Gastroesophageal sphincter (tissue), 4 donors: Measurements from ENCODE around the gene TULP1. TPM values are rescaled to one million over a fixed set of nuclear protein-coding genes. Genes with fewer than 3 reads are reported as not detected.

ENCODE experiments used
- ATAC-seq: fragments of 150-250 bp; one replicate; pipeline ENCODE4 v1.9.1; 2016; ENCODE audit warnings: mild to moderate bottlenecking, moderate library complexity
- H3K27ac ChIP-seq, 4 donors: fragments of 200-600 bp; sonication (generic) in 3 of 4; 1 replicate in 3 of 4; 2 replicates in 1 of 4; pipeline ENCODE4 v1.5.1; 2016 to 2019
- H3K27me3 ChIP-seq: fragments of 200-600 bp; sonication (generic); one replicate; pipeline ENCODE4 v1.5.1; 2019
- H3K36me3 ChIP-seq, 2 donors: fragments of 200-600 bp; sonication (generic); one replicate each; pipeline ENCODE4 v1.5.1; 2019; ENCODE audit warnings: control low read depth in 1 of 2
- H3K4me1 ChIP-seq, 3 donors: fragments of 200-600 bp; sonication (generic); 1 replicate in 2 of 3; 2 replicates in 1 of 3; pipeline ENCODE4 v1.5.1; 2016 to 2019; ENCODE audit warnings: control low read depth in 2 of 3
- H3K4me3 ChIP-seq, 2 donors: fragments of 200-600 bp; sonication (generic); one replicate each; pipeline ENCODE4 v1.5.1; 2019; ENCODE audit warnings: mild to moderate bottlenecking in 1 of 2, moderate library complexity in 1 of 2
- H3K9me3 ChIP-seq, 3 donors: fragments of 200-600 bp; sonication (generic); one replicate each; pipeline ENCODE4 v1.5.1; 2017 to 2019; ENCODE audit warnings: control low read depth in 2 of 3
- CTCF ChIP-seq, 4 experiments: fragments of 200-600 bp in 2 of 4; fragments of 450-650 bp in 2 of 4; sonication (generic) in 1 of 4; IDR thresholded peaks; one replicate each; pipeline ENCODE4 v1.5.1; 2017 to 2019; ENCODE audit warnings: antibody characterized with exemption in 4 of 4, mild to moderate bottlenecking in 2 of 4, moderate library complexity in 2 of 4
- EP300 ChIP-seq: sonication (generic); formaldehyde crosslinking; IDR thresholded peaks from one replicate; pipeline ENCODE4 v1.6.1; 2017; ENCODE audit warnings: antibody characterized with exemption, mild to moderate bottlenecking
- POLR2A ChIP-seq, 2 donors: fragments of 450-650 bp; IDR thresholded peaks; one replicate each; pipeline ENCODE4 v1.6.1; 2017; ENCODE audit warnings: antibody characterized with exemption in 2 of 2, mild to moderate bottlenecking in 2 of 2, moderate library complexity in 1 of 2
- POLR2AphosphoS5 ChIP-seq: sonication (generic); formaldehyde crosslinking; IDR thresholded peaks from one replicate; pipeline ENCODE4 v1.6.1; 2017; ENCODE audit warnings: antibody characterized with exemption
- WGBS, 2 donors: methylation state at CpG; one replicate each; pipeline ENCODE4 v1.1.5; 2018; ENCODE audit warnings: low coverage in 1 of 2; 5-methylcytosine and 5-hydroxymethylcytosine counted together
- total RNA-seq, 4 donors: library from RNA; depleted of rRNA; stranded (reverse); fragments of >200 nt; gene quantifications; one replicate each; pipeline ENCODE4 v1.1.0, GENCODE V29; 2016

Gene TULP1
- total RNA-seq, 4 donors from 2014 or later = 0.89 TPM; not detected in 3

GRCh38 chr6:35476004-35476403, 36.7 kb downstream of the TULP1 start:
- whole genome bisulfite sequencing, 2 donors = 81% methylated on average over 6 of the region's 14 CpGs; no CpG with 5 or more reads in 1 of the 2 donors
- H3K4me1 ChIP-seq = peaks cover 0 to 45% (median 0%) of the 10 kb centered on the region in 3 donors
- H3K27me3 ChIP-seq = no peaks in the 10 kb centered on the region
- ATAC-seq = no peak
- peaks cover 0 to 99% of the 10 kb centered on the region in 2 donors for H3K36me3 ChIP-seq
- no peak overlapping the region for H3K4me3 ChIP-seq
- H3K27ac ChIP-seq = no peak overlapping the region
- H3K9me3 ChIP-seq = no peaks in the 10 kb centered on the region
- no peak for TF ChIP-seq POLR2AphosphoS5
- TF ChIP-seq POLR2A (IDR thresholded peaks at IDR 0.05) = no peak
- no peak for TF ChIP-seq EP300
- TF ChIP-seq CTCF (IDR thresholded peaks at IDR 0.05) = no peak

GRCh38 chr6:35475573-35475972, 37.1 kb downstream of the TULP1 start:
- TF ChIP-seq POLR2AphosphoS5 (no peak), EP300 (no peak), CTCF (IDR thresholded peaks at IDR 0.05) (no peak), POLR2A (IDR thresholded peaks at IDR 0.05) (no peak)
- Histone ChIP-seq H3K9me3 (no peaks in the 10 kb centered on the region), H3K27ac (peak overlapping the region in 2 of 4 donors; percentile 18 to 34), H3K36me3 (peaks cover 0 to 100% of the 10 kb centered on the region in 2 donors), H3K4me3 (no peak overlapping the region), H3K4me1 (peaks cover 0 to 45% (median 0%) of the 10 kb centered on the region in 3 donors), H3K27me3 (no peaks in the 10 kb centered on the region)
- ATAC-seq = no peak
- WGBS, 2 donors = no CpG with 5 or more reads among the region's 4 CpGs

GRCh38 chr6:35474942-35475570, 37.6 kb downstream of the TULP1 start:
- ATAC-seq = no peak
- H3K36me3 ChIP-seq = peaks cover 0 to 100% of the 10 kb centered on the region in 2 donors
- H3K27ac ChIP-seq = peak overlapping the region in 2 of 4 donors; percentile 18 to 34
- H3K4me3 ChIP-seq = no peak overlapping the region
- 63% methylated on average over 7 of the region's 20 CpGs; no CpG with 5 or more reads in 1 of the 2 donors for WGBS, 2 donors
- no peaks in the 10 kb centered on the region for H3K9me3 ChIP-seq
- H3K27me3 ChIP-seq = no peaks in the 10 kb centered on the region
- TF ChIP-seq POLR2AphosphoS5 = no peak
- no peak for TF ChIP-seq POLR2A (IDR thresholded peaks at IDR 0.05)
- no peak for TF ChIP-seq CTCF (IDR thresholded peaks at IDR 0.05)
- TF ChIP-seq EP300 = no peak
- peaks cover 0 to 49% (median 0%) of the 10 kb centered on the region in 3 donors for H3K4me1 ChIP-seq

GRCh38 chr6:35474131-35474941, 38.4 kb downstream of the TULP1 start:
- Histone ChIP-seq H3K9me3 (no peaks in the 10 kb centered on the region), H3K4me1 (peaks cover 0 to 56% (median 0%) of the 10 kb centered on the region in 3 donors), H3K27ac (peak overlapping the region in 3 of 4 donors; percentile 8 to 34 (median 33)), H3K27me3 (no peaks in the 10 kb centered on the region), H3K36me3 (peaks cover 0 to 98% of the 10 kb centered on the region in 2 donors), H3K4me3 (no peak overlapping the region)
- ATAC-seq = no peak
- WGBS, 2 donors = no CpG with 5 or more reads among the region's 14 CpGs
- TF ChIP-seq POLR2A (IDR thresholded peaks at IDR 0.05) = no peak
- TF ChIP-seq EP300 = no peak
- no peak for TF ChIP-seq CTCF (IDR thresholded peaks at IDR 0.05)
- peak; percentile 54 for TF ChIP-seq POLR2AphosphoS5

GRCh38 chr6:35473850-35474130, 38.9 kb downstream of the TULP1 start:
- H3K4me3 ChIP-seq = no peak overlapping the region
- no peak for TF ChIP-seq EP300
- TF ChIP-seq POLR2AphosphoS5 = no peak
- TF ChIP-seq CTCF (IDR thresholded peaks at IDR 0.05) = no peak
- TF ChIP-seq POLR2A (IDR thresholded peaks at IDR 0.05) = no peak
- peaks cover 0 to 62% (median 0%) of the 10 kb centered on the region in 3 donors for H3K4me1 ChIP-seq
- ATAC-seq = no peak
- H3K36me3 ChIP-seq = peaks cover 0 to 92% of the 10 kb centered on the region in 2 donors
- peak overlapping the region in 3 of 4 donors; percentile 8 to 34 (median 33) for H3K27ac ChIP-seq
- H3K27me3 ChIP-seq = no peaks in the 10 kb centered on the region
- no peaks in the 10 kb centered on the region for H3K9me3 ChIP-seq
